Suprapubic skin (tissue), 4 donors: Measurements from ENCODE around the gene TYMP. TPM values are rescaled to one million over a fixed set of nuclear protein-coding genes. Genes with fewer than 3 reads are reported as not detected.
A peak's percentile ranks its signal among the peaks of the same experiment; 100 is the strongest.

Source experiments
- DNase-seq, 2 donors: peaks; one replicate each; pipeline ENCODE4 v3.0.0-alpha.2; 2019; ENCODE audit warnings: low spot score in 2 of 2
- H3K27ac ChIP-seq: fragments of 200-600 bp; sonication (generic); one replicate; pipeline ENCODE4 v1.5.1; 2019
- H3K27me3 ChIP-seq: fragments of 200-600 bp; sonication (generic); one replicate; pipeline ENCODE4 v1.5.1; 2019
- H3K36me3 ChIP-seq: fragments of 200-600 bp; sonication (generic); one replicate; pipeline ENCODE4 v1.5.1; 2019
- H3K4me1 ChIP-seq: fragments of 200-600 bp; sonication (generic); one replicate; pipeline ENCODE4 v1.5.1; 2019
- H3K4me3 ChIP-seq: fragments of 200-600 bp; sonication (generic); one replicate; pipeline ENCODE4 v1.5.1; 2019; ENCODE audit warnings: mild to moderate bottlenecking
- H3K9me3 ChIP-seq: fragments of 200-600 bp; sonication (generic); one replicate; pipeline ENCODE4 v1.5.1; 2019
- CTCF ChIP-seq, 2 donors: fragments of 200-600 bp in 1 of 2; fragments of 450-650 bp in 1 of 2; sonication (generic) in 1 of 2; IDR thresholded peaks; one replicate each; pipeline ENCODE4 v1.5.1; 2016 to 2019; ENCODE audit warnings: antibody characterized with exemption in 2 of 2, mild to moderate bottlenecking in 1 of 2, moderate library complexity in 1 of 2
- EP300 ChIP-seq: sonication (generic); formaldehyde crosslinking; IDR thresholded peaks from one replicate; pipeline ENCODE4 v1.6.1; 2017; ENCODE audit warnings: antibody characterized with exemption
- POLR2A ChIP-seq, 2 donors: fragments of 450-650 bp; IDR thresholded peaks; one replicate each; pipeline ENCODE4 v1.6.1; 2017; ENCODE audit warnings: antibody characterized with exemption in 2 of 2, mild to moderate bottlenecking in 2 of 2, moderate library complexity in 2 of 2
- POLR2AphosphoS5 ChIP-seq, 3 donors: sonication (generic); formaldehyde crosslinking; IDR thresholded peaks; one replicate each; pipeline ENCODE4 v1.6.1; 2017; ENCODE audit warnings: antibody characterized with exemption in 3 of 3
- WGBS: methylation state at CpG from one replicate; pipeline ENCODE4 v1.1.5; 2018; 5-methylcytosine and 5-hydroxymethylcytosine counted together
- total RNA-seq, 4 donors: library from RNA; depleted of rRNA; stranded (reverse); fragments of >200 nt; gene quantifications; one replicate each; pipeline ENCODE4 v1.1.0, GENCODE V29; 2016

TYMP gene
- total RNA-seq, 4 donors from 2014 or later, result 23.6 to 46.9 (median 30.8) TPM

GRCh38 chr22:50530877-50531545 lies 1.2 kb upstream of the TYMP start:
- TF ChIP-seq POLR2A (IDR thresholded peaks at IDR 0.05), result peak in 1 of 2 donors; percentile 85
- TF ChIP-seq EP300, result no peak
- no peak for TF ChIP-seq CTCF (IDR thresholded peaks at IDR 0.05)
- TF ChIP-seq POLR2AphosphoS5 (IDR thresholded peaks at IDR 0.05), result peak; percentile 40 to 75 (median 56)
- Histone ChIP-seq H3K4me1 (peaks cover 70% of the 10 kb centered on the region), H3K27ac (peak overlapping the region; percentile 93), H3K4me3 (peak overlapping the region; percentile 81), H3K36me3 (no peaks in the 10 kb centered on the region), H3K9me3 (no peaks in the 10 kb centered on the region), H3K27me3 (no peaks in the 10 kb centered on the region)
- DNase-seq, result peak; percentile 94
- WGBS, result 5% methylated on average over 31 of the region's 53 CpGs

GRCh38 chr22:50530580-50530876 lies 716 bp upstream of the TYMP start:
- H3K27me3 ChIP-seq, result no peaks in the 10 kb centered on the region
- no peaks in the 10 kb centered on the region for H3K9me3 ChIP-seq
- TF ChIP-seq POLR2A (IDR thresholded peaks at IDR 0.05) (no peak), EP300 (no peak)
- no peak for DNase-seq
- peaks cover 73% of the 10 kb centered on the region for H3K4me1 ChIP-seq
- no peaks in the 10 kb centered on the region for H3K36me3 ChIP-seq
- H3K27ac ChIP-seq, result peak overlapping the region; percentile 93
- WGBS, result 2% methylated on average over 9 of the region's 21 CpGs
- H3K4me3 ChIP-seq, result peak overlapping the region; percentile 81

GRCh38 chr22:50529416-50529896 lies 356 bp downstream of the TYMP start:
- Histone ChIP-seq H3K4me1 (peaks cover 82% of the 10 kb centered on the region), H3K4me3 (peak overlapping the region; percentile 81), H3K36me3 (no peaks in the 10 kb centered on the region), H3K27ac (peak overlapping the region; percentile 93), H3K27me3 (no peaks in the 10 kb centered on the region), H3K9me3 (no peaks in the 10 kb centered on the region)
- TF ChIP-seq CTCF (IDR thresholded peaks at IDR 0.05), result no peak
- TF ChIP-seq POLR2A (IDR thresholded peaks at IDR 0.05), result no peak
- peak in 1 of 3 donors; percentile 14 for TF ChIP-seq POLR2AphosphoS5 (IDR thresholded peaks at IDR 0.05)
- TF ChIP-seq EP300, result no peak
- no CpG with 5 or more reads among the region's 50 CpGs for WGBS
- peak in 1 of 2 donors; percentile 86 for DNase-seq

- TF ChIP-seq POLR2A (IDR thresholded peaks at IDR 0.05) (no peak), EP300 (no peak), POLR2AphosphoS5 (IDR thresholded peaks at IDR 0.05) (no peak), CTCF (IDR thresholded peaks at IDR 0.05) (no peak)
- Histone ChIP-seq H3K4me3 (peak overlapping the region; percentile 81), H3K4me1 (peaks cover 82% of the 10 kb centered on the region), H3K36me3 (peaks cover 4% of the 10 kb centered on the region), H3K9me3 (no peaks in the 10 kb centered on the region), H3K27me3 (no peaks in the 10 kb centered on the region), H3K27ac (peak overlapping the region; percentile 93)
- peak in 1 of 2 donors; percentile 80 for DNase-seq
- WGBS, result 77% methylated on average over 8 of the region's 15 CpGs
Measured at GRCh38 chr22:50528682-50529415, 963 bp downstream of the TYMP start.

GRCh38 chr22:50527921-50528681 lies 1.7 kb downstream of the TYMP start:
- H3K27me3 ChIP-seq, result no peaks in the 10 kb centered on the region
- peaks cover 80% of the 10 kb centered on the region for H3K4me1 ChIP-seq
- 93% methylated on average over 18 of the region's 18 CpGs for WGBS
- H3K36me3 ChIP-seq, result peaks cover 11% of the 10 kb centered on the region
- no peak overlapping the region for H3K4me3 ChIP-seq
- no peaks in the 10 kb centered on the region for H3K9me3 ChIP-seq
- no peak for DNase-seq
- no peak overlapping the region for H3K27ac ChIP-seq
- TF ChIP-seq POLR2AphosphoS5 (IDR thresholded peaks at IDR 0.05) (no peak), EP300 (no peak), POLR2A (IDR thresholded peaks at IDR 0.05) (no peak), CTCF (IDR thresholded peaks at IDR 0.05) (no peak)
